Measurements from ENCODE around the gene KCNJ9.

KCNJ9 gene

GRCh38 chr1:160081261-160081936, at the start of gene KCNJ9:
KCNJ9 (plus strand) TSS chr1:160081538; CDS start chr1:160084031, 2,493 bp downstream.
- CTCF ChIA-PET, result interaction anchor here (0.6 to 1.4 kb wide), 6 partner anchors 11 to 147 kb away, joined by 3 to 12 read pairs (median 3); partner anchors contain the start of gene KCNJ10
- TF ChIP-seq ELF4 (IDR thresholded peaks at IDR 0.05), result no peak
- no peak for TF ChIP-seq FOXM1 (IDR thresholded peaks at IDR 0.05; ENCODE audit: borderline replicate concordance)
- no peak for TF ChIP-seq ARNT (IDR thresholded peaks at IDR 0.05)
- TF ChIP-seq CTBP1 (IDR thresholded peaks at IDR 0.05; ENCODE audit: borderline replicate concordance), result no peak
- no peak for TF ChIP-seq SUZ12 (IDR thresholded peaks at IDR 0.05)
- TF ChIP-seq ZNF384 (IDR thresholded peaks at IDR 0.05), result no peak
- no peak for TF ChIP-seq PKNOX1 (IDR thresholded peaks at IDR 0.05)
- no peak for TF ChIP-seq FOXK2 (IDR thresholded peaks at IDR 0.05)
- no peak for TF ChIP-seq SP1 (IDR thresholded peaks at IDR 0.05)
- TF ChIP-seq TARDBP (IDR thresholded peaks at IDR 0.05), result no peak
- no peak for TF ChIP-seq L3MBTL2 (conservative IDR thresholded peaks at IDR 0.05)
- POLR2A ChIA-PET, result interaction anchor here (1.4 kb wide), 1 partner anchor 49 kb away, joined by 3 read pairs; no protein-coding TSS in a partner anchor
- DNase-seq (ENCODE audit: extremely low spot score), result no peak

DNA sequence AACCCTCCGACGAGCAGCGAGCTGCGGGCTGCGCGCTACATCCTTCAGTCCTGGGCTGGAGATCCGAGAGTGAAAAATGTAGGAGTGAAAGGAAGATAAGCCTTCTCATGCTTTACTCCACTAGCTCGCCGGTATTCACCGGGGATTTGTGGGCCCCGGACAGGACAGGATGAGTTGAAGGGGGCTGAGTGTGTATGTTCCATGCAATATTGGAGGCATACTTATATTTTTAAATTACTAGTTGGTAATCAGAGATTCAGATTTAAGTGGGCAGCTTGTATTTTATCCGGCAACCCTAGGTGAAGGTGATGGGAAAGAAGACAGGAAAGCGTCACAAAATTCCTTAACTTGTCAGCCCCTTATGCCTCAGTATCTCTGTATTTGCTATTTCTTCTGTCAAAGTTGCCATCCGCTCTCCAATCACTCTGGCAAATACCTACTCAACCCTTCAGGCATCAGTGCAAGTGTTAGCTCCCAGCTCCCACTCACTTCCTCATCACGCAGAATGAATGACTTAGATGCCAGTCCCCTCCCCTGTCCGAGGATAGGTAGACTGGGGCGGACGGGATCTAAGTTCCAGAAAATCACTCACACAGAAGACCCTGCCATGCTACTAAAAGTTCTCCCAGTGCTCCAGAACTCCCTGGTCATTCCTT, 49.0 kb upstream of the KCNJ9 start:
- no peak for TF ChIP-seq NFRKB (IDR thresholded peaks at IDR 0.05)
- DNase-seq (ENCODE audit: extremely low spot score), result peak; percentile 38
- CTCF ChIA-PET, result interaction anchor here (0.6 to 2.6 kb wide), 3 partner anchors 10 to 46 kb away, joined by 3 to 13 read pairs (median 3); no protein-coding TSS in a partner anchor
- POLR2A ChIA-PET, result interaction anchor here (0.9 to 1.3 kb wide), 3 partner anchors 11 to 49 kb away, joined by 3 to 5 read pairs (median 3); partner anchors contain the start of gene KCNJ9

GRCh38 chr1:160040476-160040875, 40.9 kb upstream of the KCNJ9 start:
- ChIA-PET CTCF (no interaction called here), POLR2A (no interaction called here)
- no peak for DNase-seq (ENCODE audit: extremely low spot score)
- no peak for TF ChIP-seq L3MBTL2 (conservative IDR thresholded peaks at IDR 0.05)
- no peak for TF ChIP-seq PKNOX1 (IDR thresholded peaks at IDR 0.05)
- no peak for TF ChIP-seq SUZ12 (IDR thresholded peaks at IDR 0.05)
- TF ChIP-seq LEF1 (IDR thresholded peaks at IDR 0.05; ENCODE audit: borderline replicate concordance), result no peak
- TF ChIP-seq FOXA1 (IDR thresholded peaks at IDR 0.05), result no peak
- TF ChIP-seq HDGF (IDR thresholded peaks at IDR 0.05; ENCODE audit: borderline replicate concordance), result no peak
- no peak for TF ChIP-seq SP1 (IDR thresholded peaks at IDR 0.05)
- no peak for TF ChIP-seq CTBP1 (IDR thresholded peaks at IDR 0.05; ENCODE audit: borderline replicate concordance)

- no peak for DNase-seq (ENCODE audit: extremely low spot score)
- ChIA-PET POLR2A (interaction anchor here (0.9 kb wide), 1 partner anchor 12 kb away, joined by 3 read pairs; the partner anchor contains the start of gene PIGM), CTCF (no interaction called here)
- no peak for TF ChIP-seq FOXM1 (IDR thresholded peaks at IDR 0.05; ENCODE audit: borderline replicate concordance)
- TF ChIP-seq LEF1 (IDR thresholded peaks at IDR 0.05; ENCODE audit: borderline replicate concordance), result no peak
- TF ChIP-seq ZNF384 (IDR thresholded peaks at IDR 0.05), result no peak
- no peak for TF ChIP-seq SP1 (IDR thresholded peaks at IDR 0.05)
Observed at GRCh38 chr1:160043543-160043942, 37.8 kb upstream of the KCNJ9 start.

GRCh38 chr1:160045653-160046052, 35.7 kb upstream of the KCNJ9 start:
- DNase-seq (ENCODE audit: extremely low spot score), result no peak
- POLR2A ChIA-PET, result interaction anchor here (0.7 kb wide), 1 partner anchor 120 kb away, joined by 3 read pairs; the partner anchor contains the start of gene TAGLN2
- TF ChIP-seq LEF1 (IDR thresholded peaks at IDR 0.05; ENCODE audit: borderline replicate concordance) (no peak), SUZ12 (IDR thresholded peaks at IDR 0.05) (no peak), CTBP1 (IDR thresholded peaks at IDR 0.05; ENCODE audit: borderline replicate concordance) (no peak), NFRKB (IDR thresholded peaks at IDR 0.05) (no peak), FOXA1 (IDR thresholded peaks at IDR 0.05) (no peak), TARDBP (IDR thresholded peaks at IDR 0.05) (no peak), ARNT (IDR thresholded peaks at IDR 0.05) (no peak), L3MBTL2 (conservative IDR thresholded peaks at IDR 0.05) (no peak), ELF4 (IDR thresholded peaks at IDR 0.05) (no peak), PKNOX1 (IDR thresholded peaks at IDR 0.05) (no peak), HDGF (IDR thresholded peaks at IDR 0.05; ENCODE audit: borderline replicate concordance) (no peak), SP1 (IDR thresholded peaks at IDR 0.05) (no peak), BHLHE40 (IDR thresholded peaks at IDR 0.05; ENCODE audit: borderline replicate concordance) (no peak), ZNF384 (IDR thresholded peaks at IDR 0.05) (no peak), FOXM1 (IDR thresholded peaks at IDR 0.05; ENCODE audit: borderline replicate concordance) (no peak), FOXK2 (IDR thresholded peaks at IDR 0.05) (no peak)
- CTCF ChIA-PET, result interaction anchor here (1.0 to 3.7 kb wide), 15 partner anchors 8 to 72 kb away, joined by 3 to 43 read pairs (median 7); partner anchors contain the start of genes KCNJ10, KCNJ9 and PIGM

DNA sequence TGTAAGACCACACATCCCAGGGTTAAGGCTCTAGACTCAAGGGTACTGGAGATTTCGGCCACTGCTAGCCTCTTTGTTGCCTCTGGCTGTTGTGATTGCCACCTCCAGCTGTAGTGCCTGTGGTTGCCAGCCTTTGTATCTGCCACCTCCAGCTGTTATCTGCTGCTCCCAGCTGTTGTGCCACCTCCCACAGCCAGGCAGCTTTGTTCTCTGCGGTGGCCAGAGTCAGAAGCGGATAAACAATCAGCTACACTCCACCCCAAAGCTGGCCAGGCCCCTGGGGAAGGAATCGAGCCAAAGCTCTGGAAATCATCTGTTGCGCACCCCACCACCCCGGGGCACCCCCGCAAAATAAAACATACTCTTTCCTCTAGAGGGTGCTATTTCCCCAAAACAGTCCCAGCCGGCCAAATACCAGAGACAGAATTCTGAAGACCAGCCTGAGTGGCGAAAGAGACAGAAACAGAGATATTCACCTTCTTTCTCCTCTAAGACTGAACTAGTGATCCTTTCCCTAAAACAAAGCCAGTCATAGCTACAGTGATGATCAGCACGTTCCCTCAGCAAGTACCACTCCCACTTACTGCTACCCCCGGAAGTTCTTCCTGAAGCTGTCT, 34.7 kb upstream of the KCNJ9 start:
- peak; percentile 67 for DNase-seq (ENCODE audit: extremely low spot score)
- TF ChIP-seq L3MBTL2 (conservative IDR thresholded peaks at IDR 0.05), result no peak
- no peak for TF ChIP-seq ZNF384 (IDR thresholded peaks at IDR 0.05)
- no peak for TF ChIP-seq FOXA1 (IDR thresholded peaks at IDR 0.05)
- TF ChIP-seq HDGF (IDR thresholded peaks at IDR 0.05; ENCODE audit: borderline replicate concordance), result no peak
- TF ChIP-seq ARNT (IDR thresholded peaks at IDR 0.05), result no peak
- no peak for TF ChIP-seq FOXM1 (IDR thresholded peaks at IDR 0.05; ENCODE audit: borderline replicate concordance)
- ChIA-PET POLR2A (no interaction called here), CTCF (interaction anchor here (0.6 to 3.7 kb wide), 24 partner anchors 8 to 1382 kb away, joined by 3 to 43 read pairs (median 4); partner anchors contain the start of genes KCNJ10, KCNJ9 and PIGM)

All from HEK293T (cell line).